Heart right ventricle (tissue), 16 donors: ENCODE results near the gene LHPP. TPM values are rescaled to one million over a fixed set of nuclear protein-coding genes. Genes with fewer than 3 reads are reported as not detected.

ENCODE experiments used
- ATAC-seq, 8 donors: fragments of 200-7000 bp; cut with Tn5 transposase; one replicate each; pipeline ENCODE4 v1.9.1; 2020; ENCODE audit warnings: mild to moderate bottlenecking in 8 of 8, moderate library complexity in 8 of 8, moderate number of reproducible peaks in 1 of 8
- DNase-seq, 2 donors: peaks; one replicate each; pipeline ENCODE4 v3.0.0-alpha.2; 2020
- H3K27ac ChIP-seq, 10 donors: fragments of 200-600 bp; sonication (generic) in 2 of 10; one replicate each; pipeline versions ENCODE4 v1.5.0 to v1.8.0; 2020 to 2022; ENCODE audit warnings: mild to moderate bottlenecking in 3 of 10
- H3K27me3 ChIP-seq, 7 donors: fragments of 200-600 bp; one replicate each; pipeline ENCODE4 v1.8.0; 2021 to 2022; ENCODE audit warnings: mild to moderate bottlenecking in 2 of 7
- H3K36me3 ChIP-seq, 9 donors: fragments of 200-600 bp; sonication (generic) in 1 of 9; one replicate each; pipeline versions ENCODE4 v1.5.0 to v1.8.0; 2020 to 2022; ENCODE audit warnings: mild to moderate bottlenecking in 2 of 9
- H3K4me1 ChIP-seq, 9 donors: fragments of 200-600 bp; sonication (generic) in 1 of 9; one replicate each; pipeline versions ENCODE4 v1.5.0 to v1.8.0; 2020 to 2022; ENCODE audit warnings: mild to moderate bottlenecking in 4 of 9
- H3K4me3 ChIP-seq, 10 donors: fragments of 200-600 bp; sonication (generic) in 2 of 10; one replicate each; pipeline versions ENCODE4 v1.5.0 to v1.8.0; 2020 to 2022; ENCODE audit warnings: mild to moderate bottlenecking in 7 of 10, moderate library complexity in 2 of 10
- H3K9me3 ChIP-seq, 11 donors: fragments of 200-600 bp in 10 of 11; sonication (generic) in 2 of 11; one replicate each; pipeline versions ENCODE4 v1.5.0 to v1.8.0; 2013 to 2022; ENCODE audit warnings: mild to moderate bottlenecking in 2 of 11, control low read depth in 1 of 11, moderate library complexity in 1 of 11
- CTCF ChIP-seq, 9 donors: fragments of 200-600 bp; sonication (generic) in 2 of 9; IDR thresholded peaks; one replicate each; pipeline versions ENCODE4 v1.5.0 to v1.8.0; 2021 to 2022; ENCODE audit warnings: antibody characterized with exemption in 9 of 9, mild to moderate bottlenecking in 5 of 9, moderate library complexity in 1 of 9
- WGBS, 2 donors: extraction: QIAGEN DNeasy Blood & Tissue Kit; methylation state at CpG; one replicate each; pipeline ENCODE4 v1.1.7; 2013; ENCODE audit warnings: inconsistent platforms in 1 of 2; 5-methylcytosine and 5-hydroxymethylcytosine counted together
- intact Hi-C, 10 donors: fragments of 100-400 bp; cut with DNase I; formaldehyde crosslinking; loops; one replicate each; pipeline versions ENCODE4 v1.11.1 to v1.14.2; 2022
- polyA plus RNA-seq, 2 donors: library from polyadenylated mRNA; stranded (reverse); fragments of 200-250 nt; gene quantifications; one replicate each; pipeline ENCODE4 v1.2.3, GENCODE V29; 2013
- total RNA-seq, 10 donors: library from RNA; stranded (reverse); fragmentation: NEBNext Ultra II Directional in 3 of 10; extraction: Animal tissue kit (Norgen Biotek cat#: 25700) in 3 of 10; gene quantifications; one replicate each; pipeline versions ENCODE4 v1.2.1 to v1.2.4, GENCODE V29; 2021 to 2023
- donor health status: Arrhythmogenic right ventricular cardiomyopathy.
- donor health status: ischemic (EF 13 %, LVEDD 7.1; RV severe dilation, severe dysfunction).
- donor health status: healthy with polysubstance abuse.
- donor health status: DM: no; HTN: yes; CAD: no.
- donor health status: DM: no; HTN: no; CAD: no.
- donor health status: ischemic (EF 25% LVEDD 6.9; RV normal size, moderate dysfunction).
- donor health status: ischemic (EF 25% LVEDD 5.7; RV mildly dilated, moderate dysfunction).
- donor health status: healthy.
- donor health status: DM: yes; HTN: yes; CAD: no.
- donor health status: Ischemic cardiomyopathy.
- donor health status: ischemic (EF 35%, LVEDD 5.7; RV mildly dilated, moderate dysfunction).
- donor health status: nonischemic (EF 11% LVEDD 7.7; RV severe dilation, severe dysfunction).
- donor health status: DM: yes; HTN: yes; CAD: no.
- donor health status: PGD.
- donor health status: ischemic (EF 29% LVEDD 5.4; RV normal size, mild dysfunction).
- donor health status: nonischemic (EF 23%, LVEDD 6.1; RV moderate dilation, normal function).

LHPP gene
- total and polyA plus RNA-seq, 12 donors = 4.2 to 20.5 (median 11.7) TPM

GRCh38 chr10:124598773-124599587, 137.4 kb downstream of the LHPP start:
- Histone ChIP-seq H3K9me3 (no peaks in the 10 kb centered on the region), H3K36me3 (no peaks in the 10 kb centered on the region), H3K4me3 (no peak overlapping the region), H3K4me1 (no peaks in the 10 kb centered on the region), H3K27ac (no peak overlapping the region), H3K27me3 (no peaks in the 10 kb centered on the region)
- no peak for ATAC-seq
- intact Hi-C loops = no loop called here
- TF ChIP-seq CTCF (IDR thresholded peaks at IDR 0.05) = no peak
- 96 to 98% methylated on average over 13 of the region's 13 CpGs for WGBS, 2 donors
- DNase-seq = no peak

GRCh38 chr10:124599588-124600050, 138.0 kb downstream of the LHPP start:
- Histone ChIP-seq H3K27me3 (no peaks in the 10 kb centered on the region), H3K9me3 (no peaks in the 10 kb centered on the region), H3K4me1 (no peaks in the 10 kb centered on the region), H3K36me3 (no peaks in the 10 kb centered on the region), H3K27ac (no peak overlapping the region), H3K4me3 (no peak overlapping the region)
- no peak for ATAC-seq
- TF ChIP-seq CTCF (IDR thresholded peaks at IDR 0.05) = no peak
- WGBS, 2 donors = 88 to 94% methylated on average over 7 of the region's 7 CpGs
- intact Hi-C loops = no loop called here
- DNase-seq = no peak

- intact Hi-C loops = no loop called here
- DNase-seq (peak in 1 of 2 donors; percentile 7), ATAC-seq (no peak)
- no peaks in the 10 kb centered on the region for H3K36me3 ChIP-seq
- no peaks in the 10 kb centered on the region for H3K4me1 ChIP-seq
- WGBS, 2 donors = 93 to 96% methylated on average over 18 of the region's 18 CpGs
- TF ChIP-seq CTCF (IDR thresholded peaks at IDR 0.05) = no peak
- H3K4me3 ChIP-seq = no peak overlapping the region
- H3K9me3 ChIP-seq = no peaks in the 10 kb centered on the region
- no peaks in the 10 kb centered on the region for H3K27me3 ChIP-seq
- no peak overlapping the region for H3K27ac ChIP-seq
Measured at GRCh38 chr10:124600051-124600880, 138.6 kb downstream of the LHPP start.

DNA sequence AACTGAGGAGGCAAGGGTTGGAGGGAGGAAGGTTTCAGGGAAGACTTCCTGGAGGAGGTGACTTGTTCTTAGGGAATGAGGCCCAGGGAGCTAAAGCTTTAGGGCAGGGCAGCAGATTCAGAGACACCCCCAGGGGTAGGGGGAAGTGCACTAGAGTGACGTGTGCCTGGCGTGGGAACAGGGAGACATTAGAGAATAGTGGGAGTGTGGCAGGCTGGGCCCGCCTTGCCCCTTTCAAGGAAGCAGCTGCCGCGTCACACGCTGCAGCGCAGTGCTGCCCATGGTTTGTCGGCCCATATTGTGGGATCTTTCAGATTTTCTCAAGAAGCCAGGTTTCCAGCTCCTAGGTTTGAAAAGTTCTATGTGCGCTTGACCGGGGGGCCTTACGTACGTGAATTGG, 139.4 kb downstream of the LHPP start:
- no peak for ATAC-seq
- intact Hi-C loops = no loop called here
- DNase-seq = peak in 1 of 2 donors; percentile 6
- Histone ChIP-seq H3K27me3 (no peaks in the 10 kb centered on the region), H3K36me3 (no peaks in the 10 kb centered on the region), H3K27ac (no peak overlapping the region), H3K9me3 (no peaks in the 10 kb centered on the region), H3K4me1 (no peaks in the 10 kb centered on the region), H3K4me3 (no peak overlapping the region)
- WGBS, 2 donors = 96 to 97% methylated on average over 12 of the region's 12 CpGs
- no peak for TF ChIP-seq CTCF (IDR thresholded peaks at IDR 0.05)
